Activated T-helper 17 cell treated with anti-CD3 and anti-CD28 coated beads, Interleukin-2, amount 50 U/mL, for 72 hours (primary cell): ENCODE measurements around the gene CACNB2. TPM values are rescaled to one million over a fixed set of nuclear protein-coding genes. Genes with fewer than 3 reads are reported as not detected.

Experiments used
- ATAC-seq: fragments of 150-1000 bp; cut with Tn5 transposase; replicated peaks from 2 replicates; pipeline ENCODE4 v1.10.0; 2021; ENCODE audit warnings: mild to moderate bottlenecking, moderate library complexity
- H3K27ac Mint-ChIP-seq: one replicate; pipeline ENCODE4 v1.8.0; 2022; ENCODE audit warnings: mixed read lengths
- H3K27me3 Mint-ChIP-seq: one replicate; pipeline ENCODE4 v1.8.0; 2022; ENCODE audit warnings: mixed read lengths
- H3K36me3 Mint-ChIP-seq: one replicate; pipeline ENCODE4 v1.8.0; 2022; ENCODE audit warnings: low read depth, mild to moderate bottlenecking, mixed read lengths
- H3K4me1 Mint-ChIP-seq: one replicate; pipeline ENCODE4 v1.8.0; 2022; ENCODE audit warnings: mixed read lengths
- H3K4me3 Mint-ChIP-seq: one replicate; pipeline ENCODE4 v1.8.0; 2022; ENCODE audit warnings: mild to moderate bottlenecking, mixed read lengths
- H3K9me3 Mint-ChIP-seq: one replicate; pipeline ENCODE4 v1.8.0; 2022; ENCODE audit warnings: mixed read lengths
- total RNA-seq, 2 donors: library from RNA; stranded (reverse); gene quantifications; one replicate each; pipeline ENCODE4 v1.2.3, GENCODE V29; 2022

CACNB2 gene
- total RNA-seq, 2 donors from 2014 or later: not detected

DNA sequence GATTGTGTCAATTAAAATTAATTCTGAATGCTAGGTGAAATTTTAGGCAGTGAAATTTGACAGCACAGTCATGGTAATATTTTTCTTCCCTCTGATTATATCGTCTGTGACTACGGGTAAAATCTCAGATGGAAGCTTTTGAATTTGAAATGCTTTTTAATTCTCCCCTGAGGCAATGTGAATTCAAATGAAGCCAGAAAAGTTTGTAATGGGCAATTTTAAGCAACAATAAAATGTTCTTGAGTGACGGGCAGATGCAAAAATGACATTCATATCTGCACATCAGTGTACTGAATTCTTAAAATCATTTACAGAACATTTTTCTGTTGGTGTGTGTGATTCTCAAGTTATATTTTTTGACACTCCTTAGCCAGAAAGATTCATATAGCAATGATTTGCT, 376.6 kb downstream of the CACNB2 start:
- peaks cover 22% of the 10 kb centered on the region for H3K9me3 Mint-ChIP-seq
- no peak for ATAC-seq
- no peak overlapping the region for H3K27ac Mint-ChIP-seq
- H3K27me3 Mint-ChIP-seq: no peaks in the 10 kb centered on the region
- H3K36me3 Mint-ChIP-seq: peaks cover 11% of the 10 kb centered on the region
- H3K4me1 Mint-ChIP-seq: no peaks in the 10 kb centered on the region
- H3K4me3 Mint-ChIP-seq: no peak overlapping the region

GRCh38 chr10:18523025-18523424, 382.8 kb downstream of the CACNB2 start:
- ATAC-seq: no peak
- Mint-ChIP-seq H3K4me1 (no peaks in the 10 kb centered on the region), H3K4me3 (no peak overlapping the region), H3K27me3 (no peaks in the 10 kb centered on the region), H3K27ac (no peak overlapping the region), H3K9me3 (peaks cover 13% of the 10 kb centered on the region), H3K36me3 (peaks cover 6% of the 10 kb centered on the region)

GRCh38 chr10:18523858-18524257, 383.6 kb downstream of the CACNB2 start:
- peaks cover 13% of the 10 kb centered on the region for H3K9me3 Mint-ChIP-seq
- peaks cover 7% of the 10 kb centered on the region for H3K36me3 Mint-ChIP-seq
- no peak overlapping the region for H3K27ac Mint-ChIP-seq
- no peak for ATAC-seq
- H3K4me3 Mint-ChIP-seq: no peak overlapping the region
- no peaks in the 10 kb centered on the region for H3K27me3 Mint-ChIP-seq
- no peaks in the 10 kb centered on the region for H3K4me1 Mint-ChIP-seq

- H3K36me3 Mint-ChIP-seq: peaks cover 13% of the 10 kb centered on the region
- H3K4me1 Mint-ChIP-seq: no peaks in the 10 kb centered on the region
- no peak overlapping the region for H3K4me3 Mint-ChIP-seq
- no peak for ATAC-seq
- peaks cover 4% of the 10 kb centered on the region for H3K9me3 Mint-ChIP-seq
- H3K27ac Mint-ChIP-seq: no peak overlapping the region
- H3K27me3 Mint-ChIP-seq: no peaks in the 10 kb centered on the region
Measured at GRCh38 chr10:18527687-18528086, 387.5 kb downstream of the CACNB2 start.

GRCh38 chr10:18528292-18528691, 388.1 kb downstream of the CACNB2 start:
- ATAC-seq: no peak
- Mint-ChIP-seq H3K27me3 (no peaks in the 10 kb centered on the region), H3K4me3 (no peak overlapping the region), H3K9me3 (peaks cover 4% of the 10 kb centered on the region), H3K36me3 (peaks cover 19% of the 10 kb centered on the region), H3K27ac (no peak overlapping the region), H3K4me1 (no peaks in the 10 kb centered on the region)

DNA sequence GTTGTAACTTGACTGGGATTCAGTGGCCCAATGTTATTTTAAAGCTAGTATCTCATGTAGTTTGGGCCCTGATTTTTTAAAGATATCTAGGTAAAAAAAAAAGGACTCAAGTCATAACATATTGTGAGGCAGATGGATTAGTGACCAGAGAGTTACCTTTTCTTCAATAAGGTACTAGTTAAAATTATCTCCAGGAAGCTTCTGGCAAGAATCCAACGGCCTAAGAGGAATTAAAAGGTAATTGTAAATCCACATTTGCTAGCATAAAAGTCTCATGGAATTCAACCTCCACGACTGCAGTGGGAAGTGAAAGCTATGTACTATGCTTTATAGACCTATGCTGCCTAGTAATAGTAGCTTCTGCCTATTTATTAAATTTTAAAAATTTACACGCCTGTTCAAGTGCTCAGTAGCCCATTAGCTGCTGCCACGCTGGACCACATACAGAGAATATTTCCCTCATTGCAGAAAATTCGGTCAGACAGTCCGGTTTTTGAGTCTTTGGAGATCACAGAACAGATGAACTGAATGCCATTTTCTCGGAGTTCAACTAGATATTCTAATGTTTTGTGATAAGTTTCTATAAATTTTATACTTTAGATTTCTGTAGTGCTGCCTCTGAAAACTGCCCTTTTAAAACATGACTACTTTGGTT, 392.8 kb downstream of the CACNB2 start:
- Mint-ChIP-seq H3K36me3 (peaks cover 24% of the 10 kb centered on the region), H3K9me3 (peaks cover 4% of the 10 kb centered on the region), H3K27ac (no peak overlapping the region), H3K4me1 (no peaks in the 10 kb centered on the region), H3K4me3 (no peak overlapping the region), H3K27me3 (no peaks in the 10 kb centered on the region)
- no peak for ATAC-seq

- H3K4me1 Mint-ChIP-seq: no peaks in the 10 kb centered on the region
- no peak for ATAC-seq
Measured at GRCh38 chr10:18533896-18534295, 393.7 kb downstream of the CACNB2 start.

GRCh38 chr10:18539335-18539734, 399.1 kb downstream of the CACNB2 start:
- Mint-ChIP-seq H3K27ac (no peak overlapping the region), H3K4me3 (no peak overlapping the region), H3K9me3 (no peaks in the 10 kb centered on the region), H3K4me1 (no peaks in the 10 kb centered on the region), H3K27me3 (no peaks in the 10 kb centered on the region), H3K36me3 (peaks cover 55% of the 10 kb centered on the region)
- no peak for ATAC-seq

More at GRCh38 chr10:18533896-18534295, 393.7 kb downstream of the CACNB2 start:
- H3K36me3 Mint-ChIP-seq: peaks cover 29% of the 10 kb centered on the region
- peaks cover 4% of the 10 kb centered on the region for H3K9me3 Mint-ChIP-seq
- no peak overlapping the region for H3K4me3 Mint-ChIP-seq
- H3K27me3 Mint-ChIP-seq: no peaks in the 10 kb centered on the region
- no peak overlapping the region for H3K27ac Mint-ChIP-seq

GRCh38 chr10:18540195-18540594, 400.0 kb downstream of the CACNB2 start:
- Mint-ChIP-seq H3K27ac (no peak overlapping the region), H3K4me3 (no peak overlapping the region), H3K4me1 (no peaks in the 10 kb centered on the region), H3K36me3 (peaks cover 63% of the 10 kb centered on the region), H3K9me3 (no peaks in the 10 kb centered on the region), H3K27me3 (no peaks in the 10 kb centered on the region)
- no peak for ATAC-seq

GRCh38 chr10:18542832-18543231, 402.6 kb downstream of the CACNB2 start:
- Mint-ChIP-seq H3K27ac (no peak overlapping the region), H3K27me3 (no peaks in the 10 kb centered on the region), H3K9me3 (no peaks in the 10 kb centered on the region), H3K4me3 (no peak overlapping the region), H3K4me1 (no peaks in the 10 kb centered on the region), H3K36me3 (peaks cover 89% of the 10 kb centered on the region)
- ATAC-seq: no peak

DNA sequence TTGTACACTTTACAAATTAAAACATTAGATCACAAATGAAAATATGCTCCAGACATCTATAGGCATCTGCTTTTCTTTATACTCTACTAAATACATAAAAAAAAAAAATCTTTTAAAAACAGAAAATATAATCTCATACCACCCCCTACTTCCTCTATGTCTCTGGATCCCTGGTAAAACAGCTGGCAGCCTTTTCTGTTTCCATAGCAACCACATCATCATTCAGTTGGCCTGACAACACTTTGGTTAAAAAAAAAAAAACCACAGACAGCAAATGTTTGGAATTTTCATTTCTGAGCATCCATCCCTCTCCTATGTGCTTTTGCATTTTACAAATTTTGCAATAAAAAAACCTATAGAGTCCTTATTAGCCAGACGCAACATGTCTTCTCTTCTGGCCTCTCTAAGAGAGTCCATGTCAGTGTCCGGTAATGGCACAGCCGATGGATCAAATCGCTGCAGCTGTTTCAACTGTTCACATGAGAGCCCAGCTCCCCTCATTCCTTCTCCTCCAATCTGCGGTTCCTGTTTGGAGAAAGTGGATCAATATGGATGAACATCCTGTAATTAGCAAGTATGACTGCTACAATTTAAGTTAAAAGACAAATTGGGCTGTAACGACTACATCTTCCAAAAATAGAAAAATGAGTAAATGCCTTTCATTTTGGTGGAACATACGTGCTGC, 405.5 kb downstream of the CACNB2 start:
- Mint-ChIP-seq H3K4me3 (no peak overlapping the region), H3K4me1 (no peaks in the 10 kb centered on the region), H3K27ac (no peak overlapping the region), H3K9me3 (no peaks in the 10 kb centered on the region), H3K36me3 (peaks cover 93% of the 10 kb centered on the region), H3K27me3 (no peaks in the 10 kb centered on the region)
- ATAC-seq: no peak

- H3K36me3 Mint-ChIP-seq: peaks cover 64% of the 10 kb centered on the region
- no peak overlapping the region for H3K27ac Mint-ChIP-seq
- H3K4me1 Mint-ChIP-seq: no peaks in the 10 kb centered on the region
- no peaks in the 10 kb centered on the region for H3K27me3 Mint-ChIP-seq
- H3K4me3 Mint-ChIP-seq: no peak overlapping the region
- no peak for ATAC-seq
- H3K9me3 Mint-ChIP-seq: no peaks in the 10 kb centered on the region
Measured at GRCh38 chr10:18549105-18549504, 408.9 kb downstream of the CACNB2 start.

GRCh38 chr10:18551473-18551872, 411.2 kb downstream of the CACNB2 start:
- no peaks in the 10 kb centered on the region for H3K4me1 Mint-ChIP-seq
- ATAC-seq: no peak
- H3K4me3 Mint-ChIP-seq: no peak overlapping the region
- no peaks in the 10 kb centered on the region for H3K27me3 Mint-ChIP-seq
- no peak overlapping the region for H3K27ac Mint-ChIP-seq
- peaks cover 41% of the 10 kb centered on the region for H3K36me3 Mint-ChIP-seq
- no peaks in the 10 kb centered on the region for H3K9me3 Mint-ChIP-seq

DNA sequence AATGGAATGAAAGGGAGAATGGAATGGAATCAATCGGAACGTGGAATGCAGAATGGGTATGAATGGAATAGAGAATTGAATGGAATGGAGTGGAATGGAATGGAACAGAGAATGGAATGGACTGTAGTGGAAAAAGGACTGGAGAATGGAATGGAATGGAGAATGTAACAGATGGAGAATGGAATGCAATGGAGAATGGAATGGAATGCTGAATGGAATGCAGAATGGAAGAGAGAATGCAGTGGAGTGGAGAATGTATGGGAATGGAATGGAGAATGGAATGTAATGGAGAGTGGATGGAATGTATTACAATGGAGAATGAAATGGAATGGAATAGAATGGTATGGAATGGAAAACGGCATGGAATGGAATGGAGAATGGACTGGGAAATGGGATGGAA, 414.3 kb downstream of the CACNB2 start:
- ATAC-seq: no peak
- H3K4me1 Mint-ChIP-seq: no peaks in the 10 kb centered on the region
- H3K4me3 Mint-ChIP-seq: no peak overlapping the region
- H3K36me3 Mint-ChIP-seq: peaks cover 12% of the 10 kb centered on the region
- H3K27me3 Mint-ChIP-seq: no peaks in the 10 kb centered on the region
- no peaks in the 10 kb centered on the region for H3K9me3 Mint-ChIP-seq
- no peak overlapping the region for H3K27ac Mint-ChIP-seq

GRCh38 chr10:18556522-18557147, 416.4 kb downstream of the CACNB2 start:
- Mint-ChIP-seq H3K36me3 (no peaks in the 10 kb centered on the region), H3K9me3 (no peaks in the 10 kb centered on the region), H3K4me1 (no peaks in the 10 kb centered on the region), H3K27me3 (no peaks in the 10 kb centered on the region), H3K4me3 (no peak overlapping the region), H3K27ac (no peak overlapping the region)
- ATAC-seq: no peak
